Panc1 (cell line): ENCODE data around the gene TRIM2. TPM values are rescaled to one million over a fixed set of nuclear protein-coding genes. Genes with fewer than 3 reads are reported as not detected.

Experiments used
- ATAC-seq: fragments of 200-7000 bp; cut with Tn5 transposase; 2 replicates; pipeline ENCODE4 v1.9.1; 2020; ENCODE audit warnings: mild to moderate bottlenecking, moderate library complexity
- BruUV-seq: library from RNA; stranded (reverse); fragments of 400-500 nt; replicated peaks from 2 replicates; lab custom pipeline; 2021; lab: Mats Ljungman, UMichigan
- CTCF ChIA-PET: fragments of 300-600 bp; sonication (Branson Sonifier 250); formaldehyde crosslinking; loops from one replicate; lab custom pipeline; 2022; ENCODE audit warnings: antibody characterized with exemption; lab: Charles Lee
- POLR2A ChIA-PET: fragments of 300-600 bp; sonication (Branson Sonifier 250); formaldehyde crosslinking; loops from one replicate; lab custom pipeline; 2022; ENCODE audit warnings: antibody characterized with exemption; lab: Charles Lee
- DNase-seq: peaks from one replicate; pipeline ENCODE4 v3.0.0-alpha.2; 2010; ENCODE audit warnings: low read depth, low spot score
- H3K27ac ChIP-seq: 2 replicates; pipeline ENCODE4 v1.5.1; 2011; ENCODE audit warnings: mild to moderate bottlenecking, low read length, inconsistent platforms
- H3K27me3 ChIP-seq: fragments of 200-500 bp; sonication (Bioruptor generic); 2 replicates; pipeline ENCODE4 v1.6.0; 2014; ENCODE audit warnings: low read length, inconsistent platforms; ENCODE audit not compliant: control insufficient read depth, insufficient read depth
- H3K36me3 ChIP-seq: fragments of 200-500 bp; sonication (Bioruptor generic); 2 replicates; pipeline ENCODE4 v1.5.1; 2014; ENCODE audit warnings: inconsistent platforms, mild to moderate bottlenecking, low read length, moderate library complexity; ENCODE audit not compliant: control insufficient read depth, insufficient read depth
- H3K4me1 ChIP-seq: 2 replicates; pipeline ENCODE4 v1.5.1; 2011; ENCODE audit warnings: inconsistent platforms, mild to moderate bottlenecking, low read length, moderate library complexity; ENCODE audit not compliant: control insufficient read depth, insufficient read depth
- H3K4me3 ChIP-seq, 2 experiments: 2 replicates each; pipeline ENCODE4 v1.5.1; 2011 to 2012; ENCODE audit warnings: low read depth in 2 of 2, low read length in 2 of 2, mild to moderate bottlenecking in 2 of 2, inconsistent platforms in 1 of 2, moderate library complexity in 1 of 2
- H3K9me3 ChIP-seq: fragments of 200-500 bp; sonication (Bioruptor generic); 2 replicates; pipeline ENCODE4 v1.5.1; 2014; ENCODE audit warnings: low read depth, mild to moderate bottlenecking, inconsistent platforms, low read length, moderate library complexity; ENCODE audit not compliant: control insufficient read depth, insufficient read depth
- CTCF ChIP-seq: fragments of 450-650 bp; IDR thresholded peaks from 2 replicates; pipeline ENCODE4 v1.5.1; 2017; ENCODE audit warnings: mild to moderate bottlenecking
- POLR2AphosphoS5 ChIP-seq: IDR thresholded peaks from 2 replicates; pipeline ENCODE4 v1.6.1; 2012; ENCODE audit warnings: mild to moderate bottlenecking, low read depth, low read length, moderate library complexity
- REST ChIP-seq, 2 experiments: IDR thresholded peaks; 2 replicates each; pipeline ENCODE4 v1.6.1; 2011 to 2012; ENCODE audit warnings: low read depth in 2 of 2, control low read depth in 1 of 2, low read length in 1 of 2, mild to moderate bottlenecking in 1 of 2, moderate library complexity in 1 of 2; ENCODE audit not compliant: insufficient read depth in 1 of 2
- SIN3A ChIP-seq: IDR thresholded peaks from 2 replicates; pipeline ENCODE4 v1.6.1; 2012; ENCODE audit warnings: low read depth, mild to moderate bottlenecking, low read length, moderate library complexity, borderline replicate concordance; ENCODE audit not compliant: insufficient read depth
- TCF7L2 ChIP-seq: IDR thresholded peaks from 2 replicates; pipeline ENCODE4 v1.6.1; 2011; ENCODE audit warnings: mild to moderate bottlenecking, low read depth, low read length, inconsistent platforms
- in situ Hi-C: cut with HindIII; loops from 2 replicates; pipeline ENCODE4 v1.10.0; 2016; ENCODE audit warnings: low sequenced_read_pairs, low pct_unique_long_range_greater_than_20kb
- intact Hi-C: fragments of 100-400 bp; cut with micrococcal nuclease; formaldehyde crosslinking; loops from one replicate; pipeline ENCODE4 v1.10.0; 2022; ENCODE audit not compliant: unreplicated experiment
- total RNA-seq: library from RNA; stranded (reverse); gene quantifications from one replicate; pipeline ENCODE4 v1.2.1, GENCODE V29; 2021; ENCODE audit not compliant: unreplicated experiment

TRIM2 gene
- total RNA-seq, 1 experiment from 2014 or later = 18.9 TPM

GRCh38 chr4:153385784-153386183 lies 181.5 kb downstream of the TRIM2 start:
- ChIA-PET CTCF (no interaction called here), POLR2A (no interaction called here)
- no peak overlapping the region for H3K27ac ChIP-seq
- no TSS peak for BruUV-seq
- DNase-seq (no peak), ATAC-seq (no peak)
- no peaks in the 10 kb centered on the region for H3K9me3 ChIP-seq
- intact Hi-C loops (no loop called here), in situ Hi-C loops (no loop called here)
- no peak overlapping the region for H3K4me3 ChIP-seq
- TF ChIP-seq CTCF = no peak
- TF ChIP-seq SIN3A = no peak
- TF ChIP-seq REST (IDR thresholded peaks at IDR 0.05; ENCODE audit: insufficient read depth in 1 of 2, low read depth in 2 of 2, low read length in 1 of 2) = no peak
- TF ChIP-seq TCF7L2 = no peak
- no peak for TF ChIP-seq POLR2AphosphoS5
- no peaks in the 10 kb centered on the region for H3K4me1 ChIP-seq
- no peaks in the 10 kb centered on the region for H3K36me3 ChIP-seq
- no peaks in the 10 kb centered on the region for H3K27me3 ChIP-seq

GRCh38 chr4:153387981-153388380 lies 183.7 kb downstream of the TRIM2 start:
- Histone ChIP-seq H3K27ac (no peak overlapping the region), H3K4me1 (no peaks in the 10 kb centered on the region), H3K4me3 (no peak overlapping the region), H3K36me3 (no peaks in the 10 kb centered on the region), H3K9me3 (no peaks in the 10 kb centered on the region), H3K27me3 (no peaks in the 10 kb centered on the region)
- intact Hi-C loops (no loop called here), in situ Hi-C loops (no loop called here)
- ChIA-PET POLR2A (no interaction called here), CTCF (no interaction called here)
- TF ChIP-seq POLR2AphosphoS5 (no peak), TCF7L2 (no peak), SIN3A (no peak), REST (IDR thresholded peaks at IDR 0.05; ENCODE audit: insufficient read depth in 1 of 2, low read depth in 2 of 2, low read length in 1 of 2) (no peak), CTCF (no peak)
- ATAC-seq = no peak
- BruUV-seq = no TSS peak
- DNase-seq = no peak

Other genes with a start within 250 kb of the TRIM2 start
- 9.4 TPM for gene MND1, start 140.2 kb downstream of the TRIM2 start, total RNA-seq